PFSK-1 (cell line): ENCODE measurements around the gene SLC43A1.

ENCODE experiments used
- FOXP2 ChIP-seq: optimal IDR thresholded peaks from 2 replicates; pipeline ENCODE3; 2011; ENCODE audit warnings: borderline replicate concordance, control low read depth, inconsistent platforms; ENCODE audit not compliant: insufficient read depth; ENCODE audit errors: extremely low read length, extremely low read depth
- POLR2AphosphoS5 ChIP-seq: IDR thresholded peaks from 2 replicates; pipeline ENCODE4 v1.6.1; 2012; ENCODE audit warnings: low read depth, mild to moderate bottlenecking, control low read depth, low read length, moderate library complexity
- SIN3A ChIP-seq: IDR thresholded peaks from 2 replicates; pipeline ENCODE4 v1.6.1; 2012; ENCODE audit warnings: mild to moderate bottlenecking, low read length, moderate library complexity, borderline replicate concordance; ENCODE audit not compliant: insufficient read depth
- TAF1 ChIP-seq: IDR thresholded peaks from 2 replicates; pipeline ENCODE4 v1.6.1; 2012; ENCODE audit warnings: low read length, control low read depth, borderline replicate concordance; ENCODE audit not compliant: insufficient read depth
- TF ChIP-seq, protein P1 (sequence below), 2 experiments: IDR thresholded peaks; 2 replicates each; pipeline versions ENCODE4 v1.6.1 to v1.8.0; 2011 to 2012; ENCODE audit warnings: low read depth in 2 of 2, low read length in 2 of 2, control low read depth in 1 of 2, inconsistent platforms in 1 of 2, mild to moderate bottlenecking in 1 of 2, moderate library complexity in 1 of 2; ENCODE audit not compliant: insufficient read depth in 1 of 2

Gene SLC43A1

DNA sequence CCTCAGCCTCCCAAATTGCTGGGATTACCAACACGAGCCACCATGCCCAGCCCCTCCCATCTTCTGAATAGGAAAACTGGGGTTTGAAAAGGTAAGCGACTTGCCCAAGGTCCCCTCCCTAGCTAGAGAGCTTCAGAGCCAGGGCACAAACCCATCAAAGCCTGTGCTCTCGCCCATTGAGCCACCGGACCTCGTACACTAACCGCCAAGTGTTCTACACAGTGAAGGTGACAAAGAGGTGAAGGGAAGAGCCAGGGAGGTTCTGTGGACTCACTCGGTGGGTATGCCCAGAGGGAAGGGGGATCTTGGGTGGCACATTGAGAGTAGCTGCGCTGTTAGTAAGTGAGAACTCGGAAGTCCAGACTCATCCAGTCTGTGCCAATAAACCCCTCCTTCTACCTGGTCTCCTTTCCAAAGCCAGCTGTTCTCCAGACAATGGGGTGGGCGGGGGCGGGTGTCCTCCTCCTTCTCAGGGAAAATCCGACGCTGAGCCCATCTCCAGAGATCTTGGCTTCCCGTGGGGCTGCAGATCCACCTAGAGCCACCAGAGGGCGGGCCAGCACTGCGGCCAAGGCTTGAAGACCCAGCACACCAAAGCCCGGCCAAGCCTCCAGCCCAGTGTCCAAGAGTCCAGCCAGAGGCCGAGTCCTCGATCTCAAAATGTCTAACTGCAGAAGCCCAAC is 58.4 kb downstream of the SLC43A1 start:
- TF ChIP-seq FOXP2 (peak; percentile 43), SIN3A (no peak), POLR2AphosphoS5 (no peak), TAF1 (no peak)
- TF ChIP-seq, protein P1, sequence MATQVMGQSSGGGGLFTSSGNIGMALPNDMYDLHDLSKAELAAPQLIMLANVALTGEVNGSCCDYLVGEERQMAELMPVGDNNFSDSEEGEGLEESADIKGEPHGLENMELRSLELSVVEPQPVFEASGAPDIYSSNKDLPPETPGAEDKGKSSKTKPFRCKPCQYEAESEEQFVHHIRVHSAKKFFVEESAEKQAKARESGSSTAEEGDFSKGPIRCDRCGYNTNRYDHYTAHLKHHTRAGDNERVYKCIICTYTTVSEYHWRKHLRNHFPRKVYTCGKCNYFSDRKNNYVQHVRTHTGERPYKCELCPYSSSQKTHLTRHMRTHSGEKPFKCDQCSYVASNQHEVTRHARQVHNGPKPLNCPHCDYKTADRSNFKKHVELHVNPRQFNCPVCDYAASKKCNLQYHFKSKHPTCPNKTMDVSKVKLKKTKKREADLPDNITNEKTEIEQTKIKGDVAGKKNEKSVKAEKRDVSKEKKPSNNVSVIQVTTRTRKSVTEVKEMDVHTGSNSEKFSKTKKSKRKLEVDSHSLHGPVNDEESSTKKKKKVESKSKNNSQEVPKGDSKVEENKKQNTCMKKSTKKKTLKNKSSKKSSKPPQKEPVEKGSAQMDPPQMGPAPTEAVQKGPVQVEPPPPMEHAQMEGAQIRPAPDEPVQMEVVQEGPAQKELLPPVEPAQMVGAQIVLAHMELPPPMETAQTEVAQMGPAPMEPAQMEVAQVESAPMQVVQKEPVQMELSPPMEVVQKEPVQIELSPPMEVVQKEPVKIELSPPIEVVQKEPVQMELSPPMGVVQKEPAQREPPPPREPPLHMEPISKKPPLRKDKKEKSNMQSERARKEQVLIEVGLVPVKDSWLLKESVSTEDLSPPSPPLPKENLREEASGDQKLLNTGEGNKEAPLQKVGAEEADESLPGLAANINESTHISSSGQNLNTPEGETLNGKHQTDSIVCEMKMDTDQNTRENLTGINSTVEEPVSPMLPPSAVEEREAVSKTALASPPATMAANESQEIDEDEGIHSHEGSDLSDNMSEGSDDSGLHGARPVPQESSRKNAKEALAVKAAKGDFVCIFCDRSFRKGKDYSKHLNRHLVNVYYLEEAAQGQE (IDR thresholded peaks at IDR 0.05; ENCODE audit: insufficient read depth in 1 of 2, low read depth in 2 of 2, low read length in 2 of 2) = 0 out of 4 replicates have a peak, but pooled peaks of 1 of the 2 experiments have one; percentile 6

DNA sequence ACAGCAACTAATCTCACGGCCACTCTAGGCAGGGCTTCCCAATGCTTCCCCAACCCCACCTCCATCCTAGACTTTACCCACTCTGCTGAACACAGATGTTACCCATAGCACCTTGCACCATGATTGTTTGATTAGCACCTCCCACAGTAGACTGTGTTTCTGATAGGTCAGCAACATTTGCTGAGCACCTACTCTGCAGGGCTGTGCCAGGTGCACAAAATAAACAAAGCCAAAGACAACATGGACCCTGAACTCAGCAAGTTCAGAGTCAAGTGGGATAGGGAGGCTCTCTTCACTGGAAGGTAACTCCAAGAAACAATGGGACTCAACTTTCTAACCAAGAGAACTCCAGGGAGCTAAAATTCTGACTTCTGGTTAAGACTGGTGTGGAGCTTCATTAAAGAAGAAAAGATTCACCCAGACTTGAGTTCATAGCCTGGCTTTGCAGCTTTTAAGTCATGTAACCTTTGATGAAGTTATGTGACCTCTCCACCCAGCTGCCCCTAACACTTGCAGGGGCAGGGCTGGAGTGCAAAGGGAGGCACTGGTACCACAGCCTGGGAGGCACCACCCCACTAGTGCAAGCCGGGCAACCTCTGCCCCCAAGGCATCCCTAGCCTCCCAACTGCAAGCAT is 61.8 kb downstream of the SLC43A1 start:
- TF ChIP-seq, protein P1 (IDR thresholded peaks at IDR 0.05; ENCODE audit: insufficient read depth in 1 of 2, low read depth in 2 of 2, low read length in 2 of 2) = no peak
- no peak for TF ChIP-seq FOXP2
- TF ChIP-seq TAF1 = no peak
- TF ChIP-seq SIN3A = no peak
- TF ChIP-seq POLR2AphosphoS5 = no peak

DNA sequence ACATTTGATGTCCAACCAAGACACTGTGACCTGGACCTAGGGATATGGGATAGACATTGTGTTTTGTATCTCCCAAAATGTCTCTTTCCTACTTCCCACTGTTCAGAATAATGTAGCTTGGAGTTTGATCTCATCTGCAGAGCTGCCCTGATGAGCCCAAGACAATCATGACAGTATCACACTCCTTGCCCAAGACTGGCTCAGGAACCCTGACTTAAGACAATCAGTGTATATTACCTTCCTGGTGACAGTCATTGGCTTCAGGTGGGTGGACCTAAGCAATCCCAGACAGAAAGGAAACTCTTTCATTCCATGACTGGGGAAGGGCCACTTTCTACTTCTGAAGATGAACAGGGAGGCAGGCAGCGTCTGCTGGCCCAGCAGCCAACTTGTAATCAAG is 69.4 kb downstream of the SLC43A1 start:
- TF ChIP-seq TAF1 (no peak), POLR2AphosphoS5 (no peak), FOXP2 (no peak), SIN3A (no peak)
- TF ChIP-seq, protein P1 (IDR thresholded peaks at IDR 0.05; ENCODE audit: insufficient read depth in 1 of 2, low read depth in 2 of 2, low read length in 2 of 2) = no peak

DNA sequence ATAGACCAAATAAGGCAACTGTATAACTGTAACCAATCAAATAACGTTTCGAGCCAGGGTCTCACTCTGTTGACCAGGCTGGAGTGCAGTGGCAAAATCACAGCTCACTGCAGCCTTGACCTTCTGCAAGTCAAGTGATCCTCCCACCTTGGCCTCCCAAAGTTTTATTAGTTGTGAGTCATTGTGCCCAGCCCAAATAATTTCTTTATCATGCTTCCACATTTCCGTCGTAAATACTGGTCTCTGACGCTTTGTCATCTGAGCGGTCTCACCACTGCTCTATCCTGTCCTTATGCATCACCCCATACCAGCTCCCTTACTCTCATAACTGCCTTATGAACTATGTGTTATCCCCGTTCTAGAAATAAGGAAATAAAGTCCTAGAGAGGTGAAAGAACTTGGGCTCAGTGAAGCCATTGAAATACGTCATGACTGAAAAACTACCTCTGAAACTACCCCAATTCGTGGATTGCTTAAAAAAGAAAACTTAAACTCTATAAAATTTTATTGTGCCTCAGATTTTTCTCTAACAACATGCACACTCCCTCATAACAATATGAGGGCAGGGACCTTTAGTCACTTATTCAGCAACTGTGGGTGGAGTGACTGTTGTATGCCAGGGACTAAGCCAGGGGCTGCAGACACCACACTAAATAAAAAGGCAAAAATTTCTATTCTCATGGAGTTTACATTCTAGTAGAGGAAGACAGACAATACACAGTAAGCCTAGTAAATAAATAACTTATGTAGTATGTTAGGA is 71.0 kb downstream of the SLC43A1 start:
- TF ChIP-seq, protein P1 (IDR thresholded peaks at IDR 0.05; ENCODE audit: insufficient read depth in 1 of 2, low read depth in 2 of 2, low read length in 2 of 2) = no peak
- TF ChIP-seq POLR2AphosphoS5 (no peak), FOXP2 (no peak), TAF1 (no peak), SIN3A (no peak)
